Tibial nerve (tissue), 4 donors: Measurements from ENCODE around the gene TMUB1.

Source experiments
- EP300 ChIP-seq, 2 donors: sonication (generic); formaldehyde crosslinking; IDR thresholded peaks; one replicate each; pipeline ENCODE4 v1.6.1; 2017; ENCODE audit warnings: antibody characterized with exemption in 2 of 2, mild to moderate bottlenecking in 1 of 2
- POLR2A ChIP-seq, 2 donors: fragments of 450-650 bp; IDR thresholded peaks; one replicate each; pipeline ENCODE4 v1.6.1; 2017; ENCODE audit warnings: antibody characterized with exemption in 2 of 2, mild to moderate bottlenecking in 2 of 2, moderate library complexity in 2 of 2
- TF ChIP-seq, protein P1 (sequence below), 5 experiments: fragments of 200-600 bp in 3 of 5; fragments of 450-650 bp in 2 of 5; sonication (generic) in 3 of 5; IDR thresholded peaks; one replicate each; pipeline ENCODE4 v1.5.1; 2016 to 2019; ENCODE audit warnings: antibody characterized with exemption in 5 of 5, mild to moderate bottlenecking in 3 of 5, moderate library complexity in 2 of 5

DNA sequence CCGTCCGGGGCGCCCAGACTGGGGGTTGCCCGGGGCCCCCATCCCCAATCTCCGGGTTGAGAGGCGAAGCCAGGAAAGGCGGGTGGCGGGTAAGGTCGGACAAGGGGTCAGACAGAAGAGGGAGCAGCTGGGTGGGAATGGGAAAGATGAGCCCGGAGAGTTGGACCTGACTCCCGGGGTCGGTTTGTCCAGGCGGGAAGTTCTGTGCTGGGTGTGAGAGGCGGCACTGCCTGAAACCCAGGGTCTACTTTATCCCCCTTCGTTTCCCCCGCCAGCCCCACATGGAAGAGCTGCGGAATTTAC is 23.2 kb downstream of the TMUB1 start:
- TF ChIP-seq, protein P1, sequence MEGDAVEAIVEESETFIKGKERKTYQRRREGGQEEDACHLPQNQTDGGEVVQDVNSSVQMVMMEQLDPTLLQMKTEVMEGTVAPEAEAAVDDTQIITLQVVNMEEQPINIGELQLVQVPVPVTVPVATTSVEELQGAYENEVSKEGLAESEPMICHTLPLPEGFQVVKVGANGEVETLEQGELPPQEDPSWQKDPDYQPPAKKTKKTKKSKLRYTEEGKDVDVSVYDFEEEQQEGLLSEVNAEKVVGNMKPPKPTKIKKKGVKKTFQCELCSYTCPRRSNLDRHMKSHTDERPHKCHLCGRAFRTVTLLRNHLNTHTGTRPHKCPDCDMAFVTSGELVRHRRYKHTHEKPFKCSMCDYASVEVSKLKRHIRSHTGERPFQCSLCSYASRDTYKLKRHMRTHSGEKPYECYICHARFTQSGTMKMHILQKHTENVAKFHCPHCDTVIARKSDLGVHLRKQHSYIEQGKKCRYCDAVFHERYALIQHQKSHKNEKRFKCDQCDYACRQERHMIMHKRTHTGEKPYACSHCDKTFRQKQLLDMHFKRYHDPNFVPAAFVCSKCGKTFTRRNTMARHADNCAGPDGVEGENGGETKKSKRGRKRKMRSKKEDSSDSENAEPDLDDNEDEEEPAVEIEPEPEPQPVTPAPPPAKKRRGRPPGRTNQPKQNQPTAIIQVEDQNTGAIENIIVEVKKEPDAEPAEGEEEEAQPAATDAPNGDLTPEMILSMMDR (IDR thresholded peaks at IDR 0.05): no peak
- TF ChIP-seq EP300 (IDR thresholded peaks at IDR 0.05) (no peak), POLR2A (IDR thresholded peaks at IDR 0.05) (no peak)
